Activated CD8-positive, alpha-beta memory T cell treated with anti-CD3 and anti-CD28 coated beads for 24 hours (primary cell): Measurements from ENCODE around the gene CNIH3.

Source experiments
- DNase-seq: peaks from one replicate; pipeline ENCODE4 v3.0.0-alpha.2; 2020

CNIH3 gene

DNA sequence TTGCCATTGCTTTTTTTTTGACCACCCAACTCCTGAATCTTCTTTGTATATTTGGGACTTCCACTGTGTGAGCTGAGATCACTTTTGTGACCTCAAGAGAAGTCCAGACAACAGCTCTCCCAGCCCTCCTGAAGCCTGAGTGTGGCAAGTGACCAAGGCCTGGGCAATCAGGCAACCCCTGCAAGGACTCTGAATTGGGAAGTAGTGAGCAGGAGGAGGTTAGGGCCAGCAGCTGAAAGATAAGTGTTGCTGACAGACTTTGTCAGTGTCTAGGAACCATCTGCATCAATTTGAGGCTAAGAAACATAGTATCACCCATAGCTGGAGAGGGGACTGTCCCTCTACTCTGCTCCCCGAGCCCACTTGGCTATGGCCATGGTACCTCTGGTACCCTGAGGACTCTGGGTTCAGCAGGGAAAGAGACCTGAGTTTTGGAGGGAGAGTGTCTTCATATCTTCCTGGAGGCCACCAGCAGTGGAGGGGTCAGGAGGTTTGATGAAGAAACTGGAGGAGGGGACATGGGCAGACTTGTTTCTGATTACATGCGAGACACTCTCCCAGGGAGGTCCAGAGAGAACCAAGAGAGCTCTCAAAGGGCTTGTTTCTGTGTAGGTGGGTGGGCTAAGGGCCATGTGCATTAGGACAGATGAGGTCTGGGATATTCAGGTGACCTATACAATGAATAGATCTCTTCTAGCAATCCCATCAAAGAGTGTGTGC lies 166.3 kb downstream of the CNIH3 start:
- DNase-seq, result no peak

DNA sequence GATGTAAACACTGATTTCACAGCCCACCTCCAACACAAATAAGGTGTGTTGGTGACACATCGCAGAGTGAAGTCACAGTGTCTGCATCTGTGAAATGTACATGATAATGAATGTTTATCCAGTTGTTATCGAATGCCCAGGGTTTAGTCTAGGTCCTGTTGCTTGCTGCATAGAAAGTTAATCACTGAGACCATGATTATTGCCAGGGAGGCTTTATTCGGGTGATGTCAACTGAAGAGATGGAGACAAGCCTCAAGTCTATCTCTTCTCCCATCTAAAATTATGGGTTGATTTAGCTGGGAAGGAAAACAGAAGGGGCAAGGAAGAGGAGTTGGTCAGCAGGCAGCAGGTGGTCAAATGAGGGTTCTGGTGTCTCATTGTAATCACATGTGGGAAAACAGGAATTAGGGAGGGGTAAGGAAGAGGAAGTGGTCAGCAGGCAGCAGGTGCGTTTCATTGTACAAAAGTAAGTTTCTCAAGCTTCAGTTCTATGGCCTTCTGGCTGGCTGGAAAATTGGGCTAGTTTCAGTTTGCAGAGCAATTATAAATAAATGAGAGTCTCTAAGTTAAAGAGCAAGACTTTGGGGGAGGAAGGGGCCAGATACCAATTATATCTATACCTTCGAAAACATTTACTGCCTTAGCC lies 167.0 kb downstream of the CNIH3 start:
- DNase-seq, result no peak

DNA sequence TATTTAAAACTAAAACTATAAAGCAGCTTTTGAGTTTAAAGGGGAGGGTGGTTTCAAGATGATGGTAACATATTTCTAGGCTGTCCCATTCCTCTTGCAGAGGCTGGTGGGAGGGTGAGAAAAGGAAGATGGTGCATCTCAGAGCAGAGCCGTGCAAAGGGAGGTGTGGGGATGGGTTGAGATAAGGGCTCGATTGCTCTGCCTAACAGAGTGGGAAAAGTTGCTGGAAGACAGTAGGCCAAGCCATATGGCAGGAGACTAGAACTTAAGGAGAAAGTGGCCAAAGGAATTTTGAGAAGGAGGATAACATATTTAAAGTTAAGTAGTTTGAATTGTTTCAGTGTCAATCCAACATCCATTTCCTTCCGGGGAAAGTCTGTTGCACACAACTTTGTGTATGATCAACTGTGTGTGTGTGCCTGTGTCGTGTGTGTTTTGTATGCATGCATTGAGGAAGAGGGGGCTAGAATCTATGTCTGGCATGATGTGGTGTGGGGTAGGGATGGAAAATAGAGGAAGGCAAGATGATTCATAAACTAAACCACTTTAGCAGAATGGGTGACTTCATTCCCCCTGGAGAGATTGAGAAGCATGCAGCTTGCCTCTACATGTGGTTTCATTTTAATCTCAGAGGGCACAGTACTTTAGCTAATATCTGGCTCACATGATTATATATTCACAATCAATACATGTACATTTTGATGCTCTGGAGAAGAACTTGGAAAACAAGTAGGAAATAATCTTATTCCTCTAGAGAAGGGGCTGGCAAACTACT lies 168.3 kb downstream of the CNIH3 start:
- DNase-seq, result no peak

DNA sequence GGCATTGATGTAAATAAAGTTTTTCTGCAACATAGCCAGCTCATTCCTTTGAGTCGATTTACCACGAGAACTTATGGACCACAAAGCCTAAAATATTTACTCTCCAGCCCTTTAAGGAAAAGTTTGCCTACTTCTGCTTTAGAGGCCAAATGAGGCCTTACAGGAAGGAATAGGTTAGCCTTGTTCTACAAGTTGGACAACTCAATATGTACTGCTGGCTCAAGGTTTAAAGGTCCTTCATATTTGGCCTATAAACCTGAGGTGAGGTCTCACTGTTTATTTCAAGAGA lies 168.9 kb downstream of the CNIH3 start:
- no peak for DNase-seq

DNA sequence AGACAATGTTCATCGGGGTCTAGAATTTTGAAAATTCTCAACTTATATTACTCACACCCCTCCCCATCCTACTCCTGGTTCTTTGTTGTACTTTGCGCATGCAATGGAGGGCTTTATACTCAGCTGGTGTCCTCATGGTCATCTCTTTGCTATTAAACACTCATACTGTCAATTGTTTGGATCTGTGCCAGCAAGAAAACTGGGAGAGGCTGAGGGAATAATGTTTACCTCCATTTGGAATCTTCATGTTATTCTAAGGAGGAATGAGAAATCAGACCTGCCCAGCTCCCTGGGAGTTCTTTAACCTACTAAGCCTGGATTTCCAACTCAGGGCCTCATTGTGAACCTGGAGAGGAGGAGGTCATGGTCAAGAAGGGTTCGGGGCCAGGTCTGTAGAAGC lies 169.5 kb downstream of the CNIH3 start:
- no peak for DNase-seq

DNA sequence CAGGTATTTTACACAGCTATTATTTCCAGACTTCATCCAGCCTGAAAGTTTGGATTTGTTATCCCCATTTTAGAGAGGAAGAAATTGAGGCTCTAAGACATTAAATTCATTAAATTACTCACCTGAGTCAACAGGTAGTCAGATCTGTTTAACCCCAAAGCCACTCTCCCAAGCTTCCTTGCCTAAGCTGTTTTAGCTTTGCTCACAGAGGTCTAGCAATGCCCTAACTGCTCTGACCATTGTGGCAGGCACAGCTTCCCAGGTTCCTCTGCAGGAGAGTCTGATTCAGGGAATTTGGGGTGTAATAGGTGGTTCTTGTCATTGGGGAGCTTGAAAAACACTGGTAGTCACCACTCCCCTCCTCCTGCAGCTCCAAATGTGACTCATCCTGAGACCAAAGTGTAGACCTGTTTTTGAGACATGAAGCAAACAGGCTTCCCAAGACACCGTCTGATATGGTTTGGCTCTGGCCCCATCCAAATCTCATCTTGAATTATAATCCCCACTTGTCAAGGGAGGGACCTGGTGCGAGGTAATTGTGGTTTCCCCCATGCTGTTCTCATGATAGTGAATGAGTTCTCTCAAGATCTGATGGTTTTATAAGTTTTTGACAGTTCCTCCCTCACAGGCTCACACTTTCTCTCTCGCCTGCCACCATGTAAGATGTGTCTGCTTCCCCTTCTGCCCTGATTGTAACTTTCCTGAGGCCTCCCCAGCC lies 170.6 kb downstream of the CNIH3 start:
- no peak for DNase-seq

DNA sequence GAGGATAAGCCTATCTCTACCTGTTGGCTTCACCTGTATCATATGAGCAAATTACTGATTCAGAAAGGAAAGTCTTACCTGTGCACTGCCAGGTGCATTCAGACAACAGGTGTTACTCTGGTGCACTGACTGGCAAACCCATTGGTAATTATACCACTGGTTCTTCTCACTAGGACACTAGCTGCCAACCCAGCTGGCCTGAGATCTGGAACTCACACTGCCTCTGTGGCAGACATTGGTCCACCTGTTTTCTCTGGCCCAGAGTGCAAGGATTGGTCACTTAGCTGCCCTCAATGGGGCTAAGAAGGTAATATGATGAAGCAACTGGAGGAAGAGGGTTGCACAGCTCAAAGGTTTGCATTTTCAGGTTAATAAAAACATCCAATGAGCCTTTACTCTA lies 173.2 kb downstream of the CNIH3 start:
- DNase-seq, result no peak
